ENCODE measurements around the gene LCE1C. TPM values are rescaled to one million over a fixed set of nuclear protein-coding genes. Genes with fewer than 3 reads are reported as not detected.

The LCE1C gene
- total and polyA plus RNA-seq, 2 donors (not counting 1 experiment from before 2014, with no cell fraction given) = not detected

GRCh38 chr1:152761609-152762213 is 44.7 kb downstream of the LCE1C start:
- Histone ChIP-seq H3K4me1 (ENCODE audit: control insufficient read depth in 2 of 2, insufficient read depth in 2 of 2, low read length in 2 of 2) (no peaks in the 10 kb centered on the region), H3K4me3 (ENCODE audit: control extremely low read depth in 1 of 5, extremely low read depth in 1 of 5, insufficient read depth in 1 of 5, low read depth in 2 of 5, low read length in 4 of 5) (no peak overlapping the region), H2AFZ (ENCODE audit: insufficient read depth, low read depth, low read length, poor library complexity, severe bottlenecking) (no peak overlapping the region), H3K27me3 (replicated peaks in 1 of 4; ENCODE audit: control extremely low read depth in 1 of 4, control insufficient read depth in 3 of 4, insufficient read depth in 4 of 4, low read length in 3 of 4) (peaks cover 0 to 8% (median 2%) of the 10 kb centered on the region in 4 experiments), H3K9ac (ENCODE audit: low read length) (no peak overlapping the region), H3K4me2 (replicated peaks; ENCODE audit: low read depth, low read length, poor library complexity, severe bottlenecking) (no peak overlapping the region), H3K36me3 (replicated peaks in 1 of 2; ENCODE audit: control extremely low read depth in 1 of 2, control insufficient read depth in 1 of 2, extremely low read depth in 1 of 2, insufficient read depth in 2 of 2, low read length in 1 of 2) (no peaks in the 10 kb centered on the region), H4K20me1 (ENCODE audit: control insufficient read depth, insufficient read depth, low read length, poor library complexity, severe bottlenecking) (no peaks in the 10 kb centered on the region), H3K79me2 (ENCODE audit: control insufficient read depth, insufficient read depth, low read length) (no peaks in the 10 kb centered on the region), H3K27ac (ENCODE audit: low read length in 2 of 2) (no peak overlapping the region), H3K9me3 (ENCODE audit: control extremely low read depth in 1 of 3, control insufficient read depth in 2 of 3, insufficient read depth in 1 of 3, low read length in 2 of 3) (peaks cover 0 to 6% (median 0%) of the 10 kb centered on the region in 3 donors)
- ChIA-PET POLR2A (no interaction called here), CTCF (no interaction called here)
- Mint-ChIP-seq H3K9me3 (ENCODE audit: insufficient read depth) (no peaks in the 10 kb centered on the region), H3K4me1 (no peaks in the 10 kb centered on the region), H3K27me3 (peaks cover 15% of the 10 kb centered on the region), H3K27ac (no peak overlapping the region), H3K4me3 (no peak overlapping the region)
- no peak for DNase-seq
- WGBS (ENCODE audit: insufficient coverage) = 90% methylated on average over 2 of the region's 3 CpGs
- ATAC-seq (ENCODE audit: low read depth) = no peak
- intact Hi-C loops (cut with micrococcal nuclease) = no loop called here
- TF ChIP-seq EZH2 (IDR thresholded peaks at IDR 0.05; ENCODE audit: borderline replicate concordance, insufficient read depth, low read depth, low read length, poor library complexity, severe bottlenecking) (no peak), CTCF (IDR thresholded peaks at IDR 0.05) (no peak)

GRCh38 chr1:152760551-152761190 is 45.8 kb downstream of the LCE1C start:
- Mint-ChIP-seq H3K9me3 (ENCODE audit: insufficient read depth) (no peaks in the 10 kb centered on the region), H3K27me3 (peaks cover 13% of the 10 kb centered on the region), H3K27ac (no peak overlapping the region), H3K4me1 (no peaks in the 10 kb centered on the region), H3K4me3 (no peak overlapping the region)
- no peaks in the 10 kb centered on the region for H4K20me1 ChIP-seq (ENCODE audit: control insufficient read depth, insufficient read depth, low read length, poor library complexity, severe bottlenecking)
- 96% methylated on average over 29 of the region's 31 CpGs for WGBS (ENCODE audit: insufficient coverage)
- TF ChIP-seq CTCF (IDR thresholded peaks at IDR 0.05) (no peak), EZH2 (IDR thresholded peaks at IDR 0.05; ENCODE audit: borderline replicate concordance, insufficient read depth, low read depth, low read length, poor library complexity, severe bottlenecking) (no peak)
- intact Hi-C loops (cut with micrococcal nuclease) = no loop called here
- no peak overlapping the region for H2AFZ ChIP-seq (ENCODE audit: insufficient read depth, low read depth, low read length, poor library complexity, severe bottlenecking)
- H3K79me2 ChIP-seq (ENCODE audit: control insufficient read depth, insufficient read depth, low read length) = no peaks in the 10 kb centered on the region
- H3K27ac ChIP-seq (ENCODE audit: low read length in 2 of 2) = no peak overlapping the region
- H3K4me3 ChIP-seq (ENCODE audit: control extremely low read depth in 1 of 5, extremely low read depth in 1 of 5, insufficient read depth in 1 of 5, low read depth in 2 of 5, low read length in 4 of 5) = no peak overlapping the region
- ChIA-PET CTCF (no interaction called here), POLR2A (no interaction called here)
- no peak for DNase-seq
- H3K9me3 ChIP-seq (ENCODE audit: control extremely low read depth in 1 of 3, control insufficient read depth in 2 of 3, insufficient read depth in 1 of 3, low read length in 2 of 3) = peaks cover 0 to 6% (median 0%) of the 10 kb centered on the region in 3 donors
- no peak for ATAC-seq (ENCODE audit: low read depth)
- H3K4me2 ChIP-seq (replicated peaks; ENCODE audit: low read depth, low read length, poor library complexity, severe bottlenecking) = no peak overlapping the region
- H3K27me3 ChIP-seq (replicated peaks in 1 of 4; ENCODE audit: control extremely low read depth in 1 of 4, control insufficient read depth in 3 of 4, insufficient read depth in 4 of 4, low read length in 3 of 4) = peaks cover 0 to 5% (median under 1%) of the 10 kb centered on the region in 4 experiments
- H3K36me3 ChIP-seq (replicated peaks in 1 of 2; ENCODE audit: control extremely low read depth in 1 of 2, control insufficient read depth in 1 of 2, extremely low read depth in 1 of 2, insufficient read depth in 2 of 2, low read length in 1 of 2) = no peaks in the 10 kb centered on the region
- no peaks in the 10 kb centered on the region for H3K4me1 ChIP-seq (ENCODE audit: control insufficient read depth in 2 of 2, insufficient read depth in 2 of 2, low read length in 2 of 2)
- no peak overlapping the region for H3K9ac ChIP-seq (ENCODE audit: low read length)

Measured in B cell (primary cell).